ENCODE measurements around the gene VSIR.

Gene VSIR

GRCh38 chr10:71812913-71813590, 39.7 kb upstream of the VSIR start:
- Histone ChIP-seq H3K4me2 (ENCODE audit: low read length) (no peak overlapping the region), H3K79me2 (ENCODE audit: low read length) (no peaks in the 10 kb centered on the region), H3K27ac (ENCODE audit: low read length) (no peak overlapping the region), H4K20me1 (ENCODE audit: insufficient read depth, low read length) (no peaks in the 10 kb centered on the region), H3K4me1 (ENCODE audit: low read length) (no peaks in the 10 kb centered on the region; the same call in 1 of the 2 replicates), H2AFZ (ENCODE audit: low read depth, low read length) (no peak overlapping the region), H3K36me3 (replicated peaks; ENCODE audit: low read depth, low read length) (peaks cover 8% of the 10 kb centered on the region), H3K4me3 (ENCODE audit: low read length) (no peak overlapping the region), H3K9ac (ENCODE audit: low read length) (no peak overlapping the region), H3K9me3 (ENCODE audit: insufficient read depth, low read length) (no peaks in the 10 kb centered on the region), H3K27me3 (ENCODE audit: low read depth, low read length) (no peaks in the 10 kb centered on the region)
- TF ChIP-seq, protein P1, sequence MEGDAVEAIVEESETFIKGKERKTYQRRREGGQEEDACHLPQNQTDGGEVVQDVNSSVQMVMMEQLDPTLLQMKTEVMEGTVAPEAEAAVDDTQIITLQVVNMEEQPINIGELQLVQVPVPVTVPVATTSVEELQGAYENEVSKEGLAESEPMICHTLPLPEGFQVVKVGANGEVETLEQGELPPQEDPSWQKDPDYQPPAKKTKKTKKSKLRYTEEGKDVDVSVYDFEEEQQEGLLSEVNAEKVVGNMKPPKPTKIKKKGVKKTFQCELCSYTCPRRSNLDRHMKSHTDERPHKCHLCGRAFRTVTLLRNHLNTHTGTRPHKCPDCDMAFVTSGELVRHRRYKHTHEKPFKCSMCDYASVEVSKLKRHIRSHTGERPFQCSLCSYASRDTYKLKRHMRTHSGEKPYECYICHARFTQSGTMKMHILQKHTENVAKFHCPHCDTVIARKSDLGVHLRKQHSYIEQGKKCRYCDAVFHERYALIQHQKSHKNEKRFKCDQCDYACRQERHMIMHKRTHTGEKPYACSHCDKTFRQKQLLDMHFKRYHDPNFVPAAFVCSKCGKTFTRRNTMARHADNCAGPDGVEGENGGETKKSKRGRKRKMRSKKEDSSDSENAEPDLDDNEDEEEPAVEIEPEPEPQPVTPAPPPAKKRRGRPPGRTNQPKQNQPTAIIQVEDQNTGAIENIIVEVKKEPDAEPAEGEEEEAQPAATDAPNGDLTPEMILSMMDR (IDR thresholded peaks at IDR 0.05; ENCODE audit: low read depth, low read length): no peak
- TF ChIP-seq EZH2phosphoT487 (IDR thresholded peaks at IDR 0.05; ENCODE audit: low read depth): no peak

DNA sequence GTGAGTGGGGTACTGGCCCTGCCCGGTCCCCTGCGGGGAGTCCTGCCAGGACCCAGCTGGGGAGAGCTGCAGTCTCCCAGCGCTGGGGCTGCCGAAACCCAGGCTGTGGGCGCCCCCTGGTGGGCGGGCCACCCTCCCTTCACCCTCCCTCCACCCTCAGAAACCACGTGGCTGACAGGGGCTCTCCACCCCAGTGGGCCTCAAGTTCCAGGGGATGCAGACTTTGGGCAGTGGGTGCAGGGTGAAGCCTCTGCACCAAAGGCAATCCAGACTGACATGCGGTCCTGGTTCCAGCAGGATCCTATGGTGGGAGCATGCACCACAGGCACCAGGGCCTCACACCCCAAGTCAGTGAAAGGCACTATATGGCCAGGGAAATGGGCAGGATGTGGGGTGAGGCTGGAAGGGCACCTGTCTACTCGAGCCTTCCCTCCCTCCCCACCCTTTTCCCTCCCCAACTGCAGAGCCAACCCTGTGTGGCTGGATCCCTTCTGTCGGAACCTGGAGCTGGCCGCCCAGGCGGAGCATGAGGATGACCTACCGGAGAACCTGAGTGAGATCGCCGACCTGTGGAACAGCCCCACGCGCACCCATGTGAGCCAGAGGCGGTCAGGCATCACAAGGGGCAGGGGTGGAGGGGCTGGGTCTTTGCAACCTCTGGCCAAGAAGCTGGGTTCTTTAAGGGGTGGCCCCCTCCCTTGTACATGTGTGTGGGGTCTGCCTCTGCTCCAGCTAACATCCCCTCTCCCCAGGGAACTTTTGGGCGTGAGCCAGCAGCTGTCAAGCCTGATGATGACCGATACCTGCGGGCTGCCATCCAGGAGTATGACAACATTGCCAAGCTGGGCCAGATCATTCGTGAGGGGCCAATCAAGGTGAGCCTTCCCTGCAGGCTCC, 38.9 kb upstream of the VSIR start:
- Histone ChIP-seq H3K79me2 (ENCODE audit: low read length) (no peaks in the 10 kb centered on the region), H3K9ac (ENCODE audit: low read length) (no peak overlapping the region), H3K36me3 (replicated peaks; ENCODE audit: low read depth, low read length) (peaks cover 2% of the 10 kb centered on the region), H3K4me3 (ENCODE audit: low read length) (no peak overlapping the region), H3K4me2 (ENCODE audit: low read length) (no peak overlapping the region), H3K27me3 (ENCODE audit: low read depth, low read length) (no peaks in the 10 kb centered on the region), H3K27ac (ENCODE audit: low read length) (no peak overlapping the region), H3K9me3 (ENCODE audit: insufficient read depth, low read length) (no peaks in the 10 kb centered on the region), H3K4me1 (ENCODE audit: low read length) (no peaks in the 10 kb centered on the region; the same call in 1 of the 2 replicates), H2AFZ (ENCODE audit: low read depth, low read length) (no peak overlapping the region), H4K20me1 (ENCODE audit: insufficient read depth, low read length) (no peaks in the 10 kb centered on the region)
- TF ChIP-seq, protein P1 (IDR thresholded peaks at IDR 0.05; ENCODE audit: low read depth, low read length): peak; percentile 79
- TF ChIP-seq EZH2phosphoT487 (IDR thresholded peaks at IDR 0.05; ENCODE audit: low read depth): no peak

- TF ChIP-seq EZH2phosphoT487 (IDR thresholded peaks at IDR 0.05; ENCODE audit: low read depth): no peak
- TF ChIP-seq, protein P1 (IDR thresholded peaks at IDR 0.05; ENCODE audit: low read depth, low read length): no peak
- Histone ChIP-seq H3K4me1 (ENCODE audit: low read length) (no peaks in the 10 kb centered on the region; the same call in 1 of the 2 replicates), H4K20me1 (ENCODE audit: insufficient read depth, low read length) (no peaks in the 10 kb centered on the region), H3K4me3 (ENCODE audit: low read length) (no peak overlapping the region), H3K36me3 (replicated peaks; ENCODE audit: low read depth, low read length) (peaks cover 2% of the 10 kb centered on the region), H3K27ac (ENCODE audit: low read length) (no peak overlapping the region), H3K27me3 (ENCODE audit: low read depth, low read length) (no peaks in the 10 kb centered on the region), H2AFZ (ENCODE audit: low read depth, low read length) (no peak overlapping the region), H3K4me2 (ENCODE audit: low read length) (no peak overlapping the region), H3K9me3 (ENCODE audit: insufficient read depth, low read length) (no peaks in the 10 kb centered on the region), H3K9ac (ENCODE audit: low read length) (no peak overlapping the region), H3K79me2 (ENCODE audit: low read length) (no peaks in the 10 kb centered on the region)
Measured at GRCh38 chr10:71811351-71811750, 38.0 kb upstream of the VSIR start.
